WTC11 (cell line): ENCODE data around the gene ADAP1.

Experiments used
- CTCF ChIP-seq: fragments of 200-600 bp; IDR thresholded peaks from 2 replicates; pipeline ENCODE4 v1.8.0; 2022; ENCODE audit warnings: antibody characterized with exemption
- JUN ChIP-seq: sonication (generic); formaldehyde crosslinking; IDR thresholded peaks from 2 replicates; pipeline ENCODE4 v1.8.0; 2023; ENCODE audit warnings: mild to moderate bottlenecking, missing genetic modification reagents
- MAX ChIP-seq: sonication (generic); formaldehyde crosslinking; IDR thresholded peaks from 2 replicates; pipeline ENCODE4 v1.8.0; 2022; ENCODE audit warnings: mild to moderate bottlenecking, missing genetic modification reagents
- RELA ChIP-seq: sonication (generic); formaldehyde crosslinking; IDR thresholded peaks from 2 replicates; pipeline ENCODE4 v1.8.1; 2022; ENCODE audit warnings: missing genetic modification reagents, mild to moderate bottlenecking, borderline replicate concordance

DNA sequence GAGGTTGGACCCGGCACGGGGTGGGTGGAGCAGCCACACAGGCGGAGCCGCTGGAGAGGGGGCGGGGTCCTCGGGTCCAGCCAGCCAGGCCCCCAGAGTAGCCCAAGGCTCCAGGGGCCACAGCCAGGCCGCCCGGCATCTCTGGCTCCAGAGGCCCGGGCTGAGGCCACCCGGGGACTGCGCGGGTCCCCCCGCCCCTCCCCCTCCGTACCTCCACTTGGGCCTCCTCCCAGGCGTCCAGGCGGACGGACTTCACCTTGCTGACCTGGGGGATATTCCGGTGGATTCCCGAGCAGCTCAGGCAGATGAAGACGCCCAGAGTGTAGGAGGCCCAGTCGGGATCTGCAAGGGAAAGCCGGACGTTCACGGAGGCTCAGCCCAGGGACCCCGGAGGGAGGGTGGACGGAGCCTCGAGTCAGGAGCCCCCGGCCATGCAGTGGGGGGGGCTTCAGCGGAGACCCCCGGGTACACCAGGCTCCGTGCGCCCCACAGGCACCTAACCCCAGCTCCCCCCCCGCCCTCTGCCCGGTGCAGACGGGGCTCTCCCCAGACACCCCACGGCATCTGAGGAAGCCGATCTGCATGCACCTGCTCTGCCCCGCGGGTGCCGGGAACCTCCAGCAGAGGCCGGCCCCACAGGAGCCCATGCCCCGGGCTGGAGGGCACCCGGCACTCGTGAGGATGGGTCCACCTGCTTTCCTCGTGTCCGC lies 19.2 kb downstream of the ADAP1 start:
- TF ChIP-seq JUN (CRISPR knock-in tag) (no peak), MAX (CRISPR knock-in tag) (no peak), RELA (CRISPR knock-in tag) (no peak), CTCF (no peak)
